Coronary artery (tissue), 2 donors: ENCODE results near the gene P4HA3.

Experiments
- DNase-seq: peaks from one replicate; pipeline ENCODE4 v3.0.0-alpha.2; 2017; ENCODE audit warnings: low spot score
- H3K27ac ChIP-seq, 2 donors: fragments of 200-600 bp; sonication (generic); one replicate each; pipeline ENCODE4 v1.5.1; 2016 to 2019
- H3K4me3 ChIP-seq: fragments of 200-600 bp; sonication (generic); 2 replicates; pipeline ENCODE4 v1.5.1; 2016; ENCODE audit warnings: mild to moderate bottlenecking, moderate library complexity
- TF ChIP-seq, protein P1 (sequence below): fragments of 200-600 bp; sonication (generic); IDR thresholded peaks from one replicate; pipeline ENCODE4 v1.5.1; 2019; ENCODE audit warnings: antibody characterized with exemption

P4HA3 gene

DNA sequence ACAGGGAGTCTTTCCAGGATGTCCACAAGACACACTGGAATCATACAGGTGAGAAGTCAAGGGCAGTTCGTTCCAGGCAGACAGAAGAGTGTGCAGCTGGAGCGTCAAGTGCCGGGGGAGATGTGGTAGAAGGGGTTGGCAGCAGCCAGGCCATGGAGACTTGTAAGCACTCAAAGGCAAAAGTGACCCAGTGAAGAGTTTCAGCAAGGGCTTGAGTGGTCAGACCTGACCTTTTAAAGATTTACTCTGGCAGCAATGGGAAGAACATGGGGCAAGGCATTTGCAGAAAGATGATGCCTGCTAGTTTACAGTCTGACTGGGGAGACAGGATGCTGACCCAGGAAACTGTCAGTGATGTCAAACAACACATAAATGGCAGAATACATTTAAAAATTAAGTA lies 29.0 kb downstream of the P4HA3 start:
- TF ChIP-seq, protein P1, sequence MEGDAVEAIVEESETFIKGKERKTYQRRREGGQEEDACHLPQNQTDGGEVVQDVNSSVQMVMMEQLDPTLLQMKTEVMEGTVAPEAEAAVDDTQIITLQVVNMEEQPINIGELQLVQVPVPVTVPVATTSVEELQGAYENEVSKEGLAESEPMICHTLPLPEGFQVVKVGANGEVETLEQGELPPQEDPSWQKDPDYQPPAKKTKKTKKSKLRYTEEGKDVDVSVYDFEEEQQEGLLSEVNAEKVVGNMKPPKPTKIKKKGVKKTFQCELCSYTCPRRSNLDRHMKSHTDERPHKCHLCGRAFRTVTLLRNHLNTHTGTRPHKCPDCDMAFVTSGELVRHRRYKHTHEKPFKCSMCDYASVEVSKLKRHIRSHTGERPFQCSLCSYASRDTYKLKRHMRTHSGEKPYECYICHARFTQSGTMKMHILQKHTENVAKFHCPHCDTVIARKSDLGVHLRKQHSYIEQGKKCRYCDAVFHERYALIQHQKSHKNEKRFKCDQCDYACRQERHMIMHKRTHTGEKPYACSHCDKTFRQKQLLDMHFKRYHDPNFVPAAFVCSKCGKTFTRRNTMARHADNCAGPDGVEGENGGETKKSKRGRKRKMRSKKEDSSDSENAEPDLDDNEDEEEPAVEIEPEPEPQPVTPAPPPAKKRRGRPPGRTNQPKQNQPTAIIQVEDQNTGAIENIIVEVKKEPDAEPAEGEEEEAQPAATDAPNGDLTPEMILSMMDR, result no peak
- H3K27ac ChIP-seq, result no peak overlapping the region
- DNase-seq, result no peak

DNA sequence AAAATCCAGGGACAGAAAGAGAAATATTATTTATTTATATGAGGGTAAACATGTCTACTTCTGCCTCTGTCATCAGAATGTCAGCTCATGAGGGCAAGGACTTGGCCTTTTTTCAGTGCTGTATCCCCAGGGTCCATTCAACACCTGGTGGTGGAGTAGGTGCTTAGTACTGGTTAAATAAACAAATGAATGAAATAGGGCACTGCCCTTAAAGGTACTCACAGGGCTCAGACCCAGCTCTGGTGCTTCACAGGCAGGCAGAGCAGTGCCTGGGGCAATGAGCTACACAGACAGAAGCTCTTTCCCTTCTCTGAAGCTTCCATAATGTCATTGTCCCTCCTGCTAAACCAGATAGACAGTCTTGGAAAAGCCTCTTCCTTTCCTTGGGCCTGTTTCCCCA lies 30.9 kb downstream of the P4HA3 start:
- Histone ChIP-seq H3K27ac (no peak overlapping the region), H3K4me3 (no peak overlapping the region)
- DNase-seq, result no peak
- TF ChIP-seq, protein P1, result no peak

More for the DNA sequence above, 29.0 kb downstream of the P4HA3 start:
- H3K4me3 ChIP-seq, result no peak overlapping the region

DNA sequence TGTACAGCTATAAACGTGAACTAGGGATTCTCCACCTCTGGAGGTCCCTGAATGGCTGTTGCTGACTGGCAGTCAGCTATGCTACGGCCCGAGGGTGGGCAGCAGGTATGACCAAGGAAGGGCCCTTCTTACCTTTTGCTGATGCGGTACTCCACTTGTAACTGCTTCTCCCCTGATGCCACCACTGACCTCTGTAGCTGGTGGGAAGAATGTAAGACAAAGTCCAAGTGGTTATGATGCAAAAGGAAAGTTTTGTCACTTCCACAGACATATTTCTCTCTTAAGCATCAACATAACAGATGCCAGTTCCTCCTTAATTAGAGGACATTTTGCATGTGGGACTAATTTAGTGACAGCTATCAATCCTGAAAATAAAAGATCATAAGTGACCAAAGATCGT lies 32.2 kb downstream of the P4HA3 start:
- H3K27ac ChIP-seq, result peak overlapping the region in 1 of 2 donors; percentile 53
- no peak overlapping the region for H3K4me3 ChIP-seq
- TF ChIP-seq, protein P1, result no peak
- DNase-seq, result no peak

DNA sequence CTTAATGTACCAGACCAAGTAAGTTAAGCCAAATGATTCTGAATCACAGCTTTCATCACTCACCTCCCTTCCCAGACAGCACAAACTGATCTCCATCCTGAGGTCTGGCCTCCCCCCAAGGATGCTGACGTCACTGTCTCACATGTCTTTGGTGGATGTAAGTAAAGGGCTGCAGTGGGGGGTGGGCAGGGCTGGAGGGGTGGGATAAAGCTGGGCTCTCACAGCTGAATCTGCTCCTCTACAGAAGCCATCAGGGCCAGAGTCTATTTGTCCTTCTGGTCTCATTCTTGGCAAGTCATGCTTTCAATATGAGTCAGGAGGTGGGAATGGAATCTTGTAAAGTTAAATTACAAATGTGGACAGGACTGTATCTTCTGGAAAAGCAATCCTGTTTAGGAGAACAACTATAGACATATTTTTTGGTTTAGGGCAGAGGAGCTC lies 32.7 kb downstream of the P4HA3 start:
- H3K27ac ChIP-seq, result peak overlapping the region in 1 of 2 donors; percentile 53
- DNase-seq, result peak; percentile 83
- TF ChIP-seq, protein P1, result no peak
- H3K4me3 ChIP-seq, result no peak overlapping the region

DNA sequence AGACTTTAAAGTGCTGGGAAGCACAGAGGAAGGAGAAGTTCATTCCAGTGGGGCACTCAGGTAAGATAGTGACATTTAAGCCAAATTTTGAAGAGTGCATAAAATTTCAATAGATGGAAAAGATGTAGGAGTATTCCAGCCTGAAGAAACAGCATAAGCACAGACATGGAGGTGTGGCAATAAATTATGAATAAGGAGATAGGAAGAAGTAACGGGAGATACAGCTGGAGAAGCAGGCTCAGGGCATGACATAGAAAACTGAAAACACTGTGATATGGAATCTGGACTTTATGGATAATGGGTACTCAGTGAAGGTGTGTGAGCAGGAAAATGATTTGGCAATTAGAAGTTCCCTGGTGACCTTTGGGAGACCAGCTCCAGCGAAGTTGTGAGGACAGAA lies 33.3 kb downstream of the P4HA3 start:
- no peak for DNase-seq
- Histone ChIP-seq H3K27ac (peak overlapping the region; percentile 4 to 42), H3K4me3 (no peak overlapping the region)
- TF ChIP-seq, protein P1, result no peak

DNA sequence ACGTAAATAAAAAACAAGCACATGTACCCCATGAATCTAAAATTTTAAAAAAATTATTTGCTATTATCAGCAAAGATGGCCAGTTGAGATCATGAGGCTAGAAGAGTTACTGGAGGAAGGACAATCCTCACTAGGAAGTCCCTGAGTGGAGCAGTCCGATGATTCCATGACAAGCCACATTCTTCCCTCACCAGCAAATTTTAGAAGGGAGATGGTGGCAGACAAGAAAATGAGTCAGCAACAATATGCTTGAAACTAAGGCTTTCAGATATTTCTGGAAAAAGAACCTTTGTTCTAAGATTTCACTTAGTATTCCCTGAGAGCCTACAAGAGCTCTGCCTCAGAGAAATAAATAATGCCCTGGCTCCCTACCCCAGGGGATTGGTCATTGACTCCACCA lies 34.9 kb downstream of the P4HA3 start:
- TF ChIP-seq, protein P1, result no peak
- DNase-seq, result no peak

DNA sequence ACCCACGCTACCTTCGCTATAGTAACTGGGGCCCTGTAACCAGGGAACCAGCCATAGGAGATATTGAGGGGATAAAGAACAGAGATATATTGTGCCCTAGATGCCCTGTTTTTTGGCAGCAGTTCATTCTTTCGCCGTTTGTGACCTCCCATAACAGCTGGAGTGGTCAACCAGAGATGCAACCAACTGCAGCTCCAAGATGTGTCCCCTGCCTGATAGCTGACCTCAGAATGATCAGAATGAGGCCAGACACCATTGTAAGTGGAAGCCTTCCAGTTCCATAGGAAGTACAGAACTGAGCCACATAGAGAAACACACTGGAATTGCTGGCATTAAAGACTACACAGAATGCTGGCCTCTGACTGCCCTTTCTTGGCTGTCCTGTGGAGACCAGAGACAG lies 39.2 kb downstream of the P4HA3 start:
- Histone ChIP-seq H3K4me3 (no peak overlapping the region), H3K27ac (no peak overlapping the region)
- no peak for DNase-seq
- TF ChIP-seq, protein P1, result no peak

More for the DNA sequence above, 34.9 kb downstream of the P4HA3 start:
- no peak overlapping the region for H3K27ac ChIP-seq
- no peak overlapping the region for H3K4me3 ChIP-seq
